GM21447 (cell line): ENCODE measurements around the gene TMIE.
"Not testable (repeated sequence)": the region's sequence is repeated elsewhere in the genome, so short reads cannot be mapped to it uniquely, and the experiment has no call there.

ENCODE experiments used
- ATAC-seq: cut with Tn5 transposase; IDR thresholded peaks from one replicate; pipeline ENCODE4 v1.9.1; 2021; ENCODE audit not compliant: unreplicated experiment

TMIE gene

DNA sequence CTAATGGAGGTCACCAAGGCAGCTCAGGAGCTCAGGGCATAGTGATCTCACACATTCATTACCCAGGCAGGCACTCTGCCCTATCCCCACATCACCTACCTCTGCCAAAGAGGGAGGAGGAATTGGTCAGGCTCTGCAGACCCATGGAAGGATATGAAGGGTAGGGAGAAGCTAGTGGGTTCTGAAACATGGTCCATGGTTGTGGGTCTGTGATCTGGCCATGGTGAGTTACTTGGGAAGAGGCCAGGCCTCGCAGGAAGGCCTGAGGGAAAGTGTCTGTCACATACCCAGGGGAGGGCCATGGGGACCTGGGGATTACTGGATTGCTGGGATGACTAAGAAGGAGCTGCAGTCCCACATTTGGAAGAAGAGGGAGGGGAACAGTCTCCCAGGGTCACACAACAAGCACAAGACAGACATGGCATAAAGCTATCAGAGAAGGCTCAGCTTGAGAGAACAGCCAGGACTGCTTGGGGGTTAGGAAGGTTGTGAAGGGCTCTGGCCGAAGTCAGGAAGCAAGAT lies 17.9 kb downstream of the TMIE start:
- no peak for ATAC-seq

DNA sequence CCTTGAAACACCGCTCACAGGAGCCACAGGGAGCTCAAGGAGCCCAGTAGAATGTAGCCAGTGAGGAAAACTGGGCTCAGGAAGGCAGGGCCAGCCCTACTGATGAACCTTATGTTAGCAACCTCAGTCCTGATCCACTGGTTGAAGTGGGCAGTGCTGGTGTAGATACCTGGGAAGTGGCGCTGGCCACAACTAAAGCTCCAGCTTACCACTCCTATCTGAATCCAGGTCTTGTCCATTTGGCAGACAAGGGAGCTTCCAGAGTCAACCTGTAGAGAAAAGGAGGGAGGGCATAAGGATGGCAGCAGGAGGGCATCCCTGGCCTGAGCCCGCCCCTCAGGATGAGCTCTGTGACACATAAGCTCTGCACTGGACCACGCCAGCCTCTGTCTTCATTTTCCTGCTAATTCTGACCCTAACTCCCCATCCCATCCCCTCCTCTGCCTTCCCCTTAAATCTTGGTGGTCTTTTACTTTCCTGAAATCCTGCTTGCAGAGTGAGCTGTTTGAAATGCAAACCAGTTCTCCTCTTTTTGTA lies 18.6 kb downstream of the TMIE start:
- no peak for ATAC-seq

DNA sequence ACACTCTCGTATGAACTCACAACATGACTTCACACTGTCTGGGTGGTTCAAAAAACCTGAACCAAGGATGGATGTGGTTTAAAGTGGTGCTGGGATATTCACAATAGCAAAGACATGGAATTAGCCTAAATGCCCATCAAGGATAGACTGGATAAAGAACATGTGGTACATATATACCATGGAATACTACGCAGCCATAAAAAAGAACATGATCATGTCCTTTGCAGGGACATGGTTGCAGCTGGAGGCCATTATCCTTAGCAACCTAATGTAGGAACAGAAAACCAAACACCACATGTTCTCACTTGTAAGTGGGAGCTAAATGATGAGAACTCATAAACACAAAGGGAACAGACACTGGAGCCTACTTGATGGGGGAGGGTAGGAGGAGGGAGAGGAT lies 19.8 kb downstream of the TMIE start:
- no peak for ATAC-seq

GRCh38 chr3:46722443-46722842 lies 21.3 kb downstream of the TMIE start:
- no peak for ATAC-seq

- no peak for ATAC-seq
Measured at GRCh38 chr3:46724424-46724823, 23.2 kb downstream of the TMIE start.

- no peak for ATAC-seq
Measured at GRCh38 chr3:46725621-46726314, 24.6 kb downstream of the TMIE start.

GRCh38 chr3:46729038-46729437 lies 27.8 kb downstream of the TMIE start:
- ATAC-seq, result no peak

DNA sequence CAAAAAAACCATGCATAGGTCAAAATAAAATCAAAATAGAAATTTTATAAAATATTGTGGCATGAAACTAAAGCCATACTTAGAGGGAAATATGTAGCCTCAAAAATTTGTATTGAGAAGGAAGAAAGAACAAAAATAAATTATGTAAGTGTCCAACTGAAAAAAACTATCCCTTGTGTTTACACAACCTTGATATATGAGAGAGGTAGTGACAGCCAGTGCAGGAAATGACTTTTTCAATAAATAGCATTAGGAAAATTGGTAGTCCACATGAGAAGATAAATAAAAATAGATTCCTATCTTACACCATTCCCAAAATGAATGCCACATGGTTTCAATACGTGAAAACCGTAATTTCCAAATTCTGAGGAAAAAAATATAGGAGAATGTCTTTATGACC lies 29.6 kb downstream of the TMIE start:
- ATAC-seq, result no peak

DNA sequence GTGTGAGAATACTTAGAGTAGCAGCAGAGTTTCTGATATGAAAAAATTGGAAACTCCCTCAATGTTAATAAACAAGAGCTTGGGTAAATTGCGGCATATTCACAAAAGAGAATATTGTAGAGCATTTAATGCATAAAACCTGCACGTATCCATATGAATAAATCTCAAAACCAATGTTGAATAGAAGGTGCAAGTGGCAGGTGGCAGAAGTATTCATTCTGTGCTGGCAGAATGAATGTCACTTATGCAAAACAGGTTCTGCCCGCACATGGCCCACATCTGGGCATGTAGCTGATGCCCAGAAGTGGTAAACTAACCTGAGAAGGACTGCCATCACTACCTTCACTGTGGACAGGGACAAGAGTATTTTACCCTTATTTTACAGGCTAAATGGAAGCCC lies 30.6 kb downstream of the TMIE start:
- no peak for ATAC-seq

- ATAC-seq, result no peak
Measured at GRCh38 chr3:46733026-46733800, 32.0 kb downstream of the TMIE start.

DNA sequence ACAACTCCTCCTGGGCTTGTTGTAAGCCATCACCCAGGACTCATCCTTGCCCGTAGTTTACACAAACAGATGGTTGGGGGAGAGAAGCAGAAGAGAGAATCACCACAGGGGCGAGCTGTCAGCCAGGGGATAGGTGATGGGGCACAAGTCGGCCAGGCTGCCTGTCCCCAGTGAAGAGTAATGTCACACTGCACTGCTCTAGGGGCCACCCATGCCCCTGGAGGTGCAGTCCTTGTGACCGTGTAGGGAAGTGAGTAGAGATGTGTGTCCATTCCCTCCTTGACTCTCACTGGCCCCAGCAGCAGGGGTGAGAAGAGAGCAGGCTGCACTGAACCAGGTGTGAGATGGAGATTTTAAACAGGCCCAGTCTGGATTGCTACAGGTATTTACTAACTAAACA lies 33.6 kb downstream of the TMIE start:
- ATAC-seq, result no peak

DNA sequence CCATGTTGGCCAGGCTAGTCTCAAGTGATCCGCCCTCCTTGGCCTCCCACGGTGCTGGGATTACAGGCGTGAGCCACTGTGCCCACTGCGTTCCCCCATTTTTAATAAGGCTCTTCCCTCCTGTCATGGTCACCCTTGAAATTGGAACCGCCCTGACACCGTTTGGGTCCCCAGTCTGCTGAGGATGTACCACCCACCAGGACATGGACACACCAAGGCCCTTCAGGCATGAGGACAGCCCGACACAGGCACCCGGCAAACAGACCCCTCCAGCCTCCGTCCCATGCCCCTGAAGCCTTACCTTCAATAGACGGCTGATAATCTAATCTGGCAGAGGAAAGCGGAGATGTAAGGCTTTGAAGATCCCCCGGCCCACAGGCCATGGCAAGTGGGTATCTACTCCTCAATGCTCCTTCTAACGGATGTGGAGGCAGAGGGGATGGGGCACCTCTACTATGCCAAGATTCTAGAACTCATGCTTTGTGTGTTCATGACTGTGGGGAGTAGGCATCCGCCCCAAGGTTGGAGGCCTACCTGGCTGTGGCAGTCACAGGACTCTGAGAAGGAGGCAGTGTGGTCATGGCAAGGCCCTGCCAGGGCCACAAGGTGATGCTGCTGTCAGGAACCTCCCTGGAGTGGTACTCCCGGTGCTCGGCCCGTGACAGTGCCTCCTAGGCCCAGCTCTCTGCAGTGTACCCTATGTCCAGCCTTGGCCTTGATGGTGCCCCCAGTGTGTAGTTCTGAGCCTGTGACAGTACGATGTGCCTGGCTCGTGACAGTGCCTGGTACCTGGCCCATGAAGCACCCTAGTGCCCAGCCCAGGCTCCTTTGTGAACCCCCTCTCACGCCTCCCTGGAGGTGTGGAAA lies 35.0 kb downstream of the TMIE start:
- ATAC-seq, result no peak

DNA sequence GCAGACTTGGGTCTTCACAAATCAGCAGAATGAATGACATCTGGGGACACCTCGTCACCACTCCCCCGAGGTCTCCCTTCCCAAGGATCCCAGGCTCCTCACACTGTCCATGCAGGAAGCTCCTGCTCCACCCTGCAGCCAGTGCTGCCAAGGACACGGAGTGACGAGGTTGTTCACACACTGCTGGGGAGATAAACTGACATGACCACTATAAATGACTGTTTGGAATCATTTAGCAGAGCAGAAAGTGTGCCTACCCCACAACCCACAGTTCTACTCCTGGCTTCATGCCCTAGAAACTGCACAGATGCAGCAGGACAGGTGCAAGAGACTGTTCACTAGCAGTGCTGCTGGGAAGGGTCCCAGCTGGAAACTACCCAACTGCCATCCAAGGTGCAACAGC lies 36.1 kb downstream of the TMIE start:
- ATAC-seq, result no peak

DNA sequence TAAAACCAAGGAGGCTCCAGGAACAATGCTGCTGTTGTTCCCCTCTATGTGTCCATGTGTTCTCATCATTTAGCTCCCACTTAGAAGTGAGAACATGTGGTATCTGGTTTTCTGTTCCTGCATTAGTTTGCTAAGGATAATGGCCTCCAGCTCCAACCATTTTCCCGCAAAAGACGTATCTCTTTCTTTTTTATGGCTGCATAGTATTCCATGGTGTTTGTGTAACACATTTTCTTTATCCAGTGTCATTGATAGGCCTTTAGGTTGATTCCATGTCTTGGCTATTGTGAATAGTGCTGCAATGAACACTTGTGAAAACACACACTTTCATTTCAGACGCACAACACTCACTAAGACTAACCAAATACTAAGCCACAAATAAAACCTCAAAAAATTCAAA lies 38.4 kb downstream of the TMIE start:
- not testable (repeated sequence) for ATAC-seq

GRCh38 chr3:46742992-46743585 lies 41.9 kb downstream of the TMIE start:
- no peak for ATAC-seq

GRCh38 chr3:46746711-46747110 lies 45.5 kb downstream of the TMIE start:
- no peak for ATAC-seq

DNA sequence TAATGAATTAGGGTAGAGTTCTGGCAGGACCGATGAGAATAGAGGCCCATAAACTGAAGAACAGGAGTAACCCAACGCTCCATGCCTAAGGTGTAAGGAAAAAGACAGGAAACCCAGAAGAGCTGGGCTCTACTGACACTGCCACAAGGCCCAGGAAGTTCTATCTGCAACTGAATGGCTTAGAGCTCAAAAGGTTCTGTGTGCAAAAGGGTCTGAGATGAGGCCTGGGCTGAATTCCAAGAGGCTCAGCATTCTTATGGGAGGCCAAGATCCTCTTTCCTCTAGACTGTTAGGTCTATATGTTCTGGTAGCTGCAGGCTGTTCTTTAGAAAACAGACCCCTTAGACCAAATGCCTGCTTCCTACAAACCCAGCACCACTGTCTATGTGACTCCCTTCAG lies 47.0 kb downstream of the TMIE start:
- no peak for ATAC-seq

DNA sequence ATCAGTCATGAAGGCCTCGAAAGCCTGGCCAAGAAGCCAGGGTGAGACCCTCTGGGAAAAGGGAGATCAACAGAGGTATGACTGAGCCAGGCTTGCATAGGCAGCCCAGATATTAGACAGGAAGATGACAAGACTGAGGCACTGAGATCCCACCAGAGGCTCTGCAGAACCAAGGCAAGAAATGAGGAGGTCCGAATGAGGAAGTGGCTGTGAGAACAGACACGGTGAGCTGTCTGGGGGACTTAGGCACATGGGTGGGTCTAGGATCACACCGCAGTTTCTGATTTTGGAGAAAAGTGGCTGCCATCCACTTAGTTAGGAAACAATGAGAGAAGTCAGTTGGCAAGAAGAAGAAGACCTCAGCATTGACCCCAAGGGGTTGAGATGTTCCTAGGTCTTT lies 47.9 kb downstream of the TMIE start:
- ATAC-seq, result no peak

- no peak for ATAC-seq
Measured at GRCh38 chr3:46750555-46751038, 49.4 kb downstream of the TMIE start.

DNA sequence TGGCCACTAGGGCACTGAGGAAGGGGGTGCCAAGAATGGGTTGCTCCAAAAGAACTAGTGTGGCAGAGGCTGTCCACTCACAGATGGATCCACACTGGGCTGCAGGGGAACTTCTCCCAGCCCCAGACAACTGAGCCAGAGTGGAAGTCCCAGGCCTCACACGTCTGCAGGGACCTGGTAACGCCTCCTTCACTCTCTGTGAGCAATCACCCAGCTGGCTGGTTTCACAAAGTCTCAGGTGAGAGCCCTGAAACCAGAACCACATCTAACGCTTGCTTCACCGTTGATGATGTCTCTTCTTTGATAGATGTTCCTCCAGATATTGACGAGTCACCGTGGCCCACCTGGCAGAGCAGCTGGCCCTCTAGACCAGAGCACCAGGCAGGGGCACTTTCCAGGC lies 51.9 kb downstream of the TMIE start:
- ATAC-seq, result not testable (repeated sequence)

GRCh38 chr3:46755646-46756045 lies 54.5 kb downstream of the TMIE start:
- ATAC-seq, result no peak
